AG09309 (cell line): Measurements from ENCODE around the gene TECR.

Experiments used
- DNase-seq: peaks from one replicate; pipeline ENCODE4 v3.0.0-alpha.2; 2010; ENCODE audit warnings: low read depth
- H3K4me3 ChIP-seq: 2 replicates; pipeline ENCODE4 v1.5.1; 2011; ENCODE audit warnings: mild to moderate bottlenecking, low read depth, low read length, moderate library complexity; ENCODE audit not compliant: control insufficient read depth
- CTCF ChIP-seq: IDR thresholded peaks from 2 replicates; pipeline ENCODE4 v1.5.1; 2011; ENCODE audit warnings: mild to moderate bottlenecking, low read depth, low read length, inconsistent platforms; ENCODE audit not compliant: insufficient read depth, control insufficient read depth; ENCODE audit errors: missing control alignments

The TECR gene

GRCh38 chr19:14529254-14530004 is at the start of gene TECR:
Gene TECR (plus strand): TSS chr19:14529594. CDS start chr19:14529697, 103 bp downstream.
- DNase-seq, result peak; percentile 99
- TF ChIP-seq CTCF, result no peak

GRCh38 chr19:14479975-14480699 is 49.3 kb upstream of the TECR start:
- no peak for DNase-seq
- TF ChIP-seq CTCF, result peak; percentile 77
- H3K4me3 ChIP-seq, result no peak overlapping the region

More at GRCh38 chr19:14529254-14530004, at the start of gene TECR:
- peak within 1 kb of the TSS; percentile 86 for H3K4me3 ChIP-seq

GRCh38 chr19:14480700-14481079 is 48.7 kb upstream of the TECR start:
- no peak for DNase-seq
- no peak for TF ChIP-seq CTCF
- no peak overlapping the region for H3K4me3 ChIP-seq

- no peak for DNase-seq
- no peak for TF ChIP-seq CTCF
- H3K4me3 ChIP-seq, result no peak overlapping the region
Observed at GRCh38 chr19:14482172-14482941, 47.0 kb upstream of the TECR start.

GRCh38 chr19:14487370-14488125 is 41.8 kb upstream of the TECR start:
- no peak for DNase-seq
- no peak overlapping the region for H3K4me3 ChIP-seq
- no peak for TF ChIP-seq CTCF
